ENCODE measurements around the gene ABHD6. TPM values are rescaled to one million over a fixed set of nuclear protein-coding genes. Genes with fewer than 3 reads are reported as not detected.
A peak's percentile ranks its signal among the peaks of the same experiment; 100 is the strongest.
"Not testable (repeated sequence)": the region's sequence is repeated elsewhere in the genome, so short reads cannot be mapped to it uniquely, and the experiment has no call there.

ABHD6 gene
- total and polyA plus RNA-seq, 8 donors = 0.69 to 5.5 (median 2.0) TPM

DNA sequence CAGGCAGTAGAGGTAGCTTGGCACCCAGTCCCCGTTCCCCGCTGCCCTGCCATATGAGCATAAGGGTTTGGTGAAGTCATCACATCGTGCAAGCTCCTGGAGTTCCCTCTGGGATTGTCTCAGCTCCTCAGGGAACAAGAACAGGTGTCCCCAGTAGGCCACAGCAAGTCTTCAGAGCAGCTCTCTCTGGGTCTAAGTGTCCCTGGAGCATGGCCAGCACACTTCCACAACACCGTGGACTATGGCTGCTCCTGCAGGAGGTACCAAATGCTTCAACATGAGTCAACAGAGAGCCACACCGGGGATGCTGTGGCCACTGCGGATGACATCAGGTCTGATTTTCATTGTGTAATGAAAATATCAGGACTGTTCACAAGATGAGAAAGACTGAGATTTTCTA lies 23.1 kb downstream of the ABHD6 start:
- no peak for TF ChIP-seq CTCF (IDR thresholded peaks at IDR 0.05)
- ATAC-seq = no peak
- no peak overlapping the region for H3K4me3 ChIP-seq

GRCh38 chr3:58261954-58262666 lies 24.5 kb downstream of the ABHD6 start:
- H3K27ac ChIP-seq = no peak overlapping the region
- DNase-seq (no peak), ATAC-seq (no peak), FAIRE-seq (no peak)
- intact Hi-C loops (cut with DNase I) = no loop called here
- no peaks in the 10 kb centered on the region for H3K36me3 ChIP-seq
- no peak for TF ChIP-seq CTCF (IDR thresholded peaks at IDR 0.05)
- no peak overlapping the region for H3K4me3 ChIP-seq
- no peaks in the 10 kb centered on the region for H3K27me3 ChIP-seq
- 79 to 83% methylated on average over 3 of the region's 3 CpGs for WGBS, 2 donors
- H3K9me3 ChIP-seq = no peaks in the 10 kb centered on the region
- H3K4me1 ChIP-seq = peaks cover 0 to 4% (median 0%) of the 10 kb centered on the region in 3 donors

More for the DNA sequence above, 23.1 kb downstream of the ABHD6 start:
- 76 to 77% methylated on average over 6 of the region's 6 CpGs for WGBS, 2 donors
- intact Hi-C loops (cut with DNase I) = no loop called here
- H3K27me3 ChIP-seq = no peaks in the 10 kb centered on the region
- no peaks in the 10 kb centered on the region for H3K4me1 ChIP-seq
- DNase-seq = no peak
- H3K9me3 ChIP-seq = no peaks in the 10 kb centered on the region
- no peaks in the 10 kb centered on the region for H3K36me3 ChIP-seq
- H3K27ac ChIP-seq = no peak overlapping the region
- FAIRE-seq = no peak

GRCh38 chr3:58266577-58266976 lies 29.0 kb downstream of the ABHD6 start:
- no peak for TF ChIP-seq CTCF (IDR thresholded peaks at IDR 0.05)
- 34 to 38% methylated on average over 1 of the region's 1 CpG for whole genome bisulfite sequencing, 2 donors
- DNase-seq (no peak), FAIRE-seq (no peak), ATAC-seq (peak in 2 of 4 donors; percentile 24 to 34)
- H3K27ac ChIP-seq = no peak overlapping the region
- no peak overlapping the region for H3K4me3 ChIP-seq
- intact Hi-C loops (cut with DNase I) = no loop called here
- no peaks in the 10 kb centered on the region for H3K36me3 ChIP-seq
- H3K9me3 ChIP-seq = no peaks in the 10 kb centered on the region
- peaks cover 0 to 4% (median 0%) of the 10 kb centered on the region in 3 donors for H3K4me1 ChIP-seq
- H3K27me3 ChIP-seq = no peaks in the 10 kb centered on the region

DNA sequence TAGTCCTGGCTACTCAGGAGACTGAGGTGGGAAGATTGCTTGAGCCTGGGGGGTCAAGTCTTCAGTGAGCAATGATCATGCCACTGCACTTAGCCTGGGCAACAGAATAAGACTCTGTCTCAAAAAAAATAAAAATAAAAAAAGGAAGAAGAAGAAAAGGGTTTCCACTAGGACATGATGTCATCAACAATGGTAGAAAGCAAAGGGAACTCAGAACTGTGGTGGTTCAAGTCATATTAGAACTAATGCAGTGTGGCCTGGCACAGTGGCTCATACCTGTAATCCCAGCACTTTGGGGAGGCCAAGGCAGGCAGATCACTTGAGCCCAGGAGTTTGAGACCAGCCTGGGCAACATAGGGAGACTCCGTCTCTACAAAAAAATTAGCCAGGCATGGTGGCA lies 30.0 kb downstream of the ABHD6 start:
- 94 to 100% methylated on average over 1 of the region's 1 CpG for whole genome bisulfite sequencing, 2 donors
- not testable (repeated sequence) for H3K9me3 ChIP-seq

DNA sequence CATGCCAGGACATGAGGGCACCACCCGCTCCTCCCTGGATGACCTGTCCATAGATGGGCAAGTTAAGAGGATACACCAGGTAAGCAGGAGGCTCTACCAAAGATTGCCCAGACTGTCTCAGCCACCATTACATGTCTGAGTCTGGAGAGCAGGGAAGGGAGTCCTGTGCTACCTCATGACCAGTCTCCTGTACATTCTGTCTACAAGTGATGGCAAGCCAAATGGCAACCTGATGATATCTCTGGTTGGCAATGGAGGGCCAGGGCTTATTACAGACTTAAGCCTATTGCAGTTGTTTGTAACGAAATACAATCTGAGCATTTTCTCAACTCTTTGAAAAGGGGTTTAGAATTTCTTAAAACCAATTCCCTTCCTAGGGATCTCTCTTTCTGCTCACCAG lies 31.8 kb downstream of the ABHD6 start:
- no peak overlapping the region for H3K27ac ChIP-seq
- FAIRE-seq (no peak), ATAC-seq (no peak), DNase-seq (no peak)
- H3K36me3 ChIP-seq = no peaks in the 10 kb centered on the region
- intact Hi-C loops (cut with DNase I) = no loop called here
- 90 to 100% methylated on average over 2 of the region's 2 CpGs for WGBS, 2 donors
- H3K4me1 ChIP-seq = peaks cover 0 to 4% (median 0%) of the 10 kb centered on the region in 3 donors
- no peaks in the 10 kb centered on the region for H3K9me3 ChIP-seq
- H3K27me3 ChIP-seq = no peaks in the 10 kb centered on the region
- no peak for TF ChIP-seq CTCF (IDR thresholded peaks at IDR 0.05)
- no peak overlapping the region for H3K4me3 ChIP-seq

More for the DNA sequence above, 30.0 kb downstream of the ABHD6 start:
- ATAC-seq; H3K27ac ChIP-seq; H3K4me3 ChIP-seq; DNase-seq; H3K4me1 ChIP-seq; H3K27me3 ChIP-seq; FAIRE-seq; H3K36me3 ChIP-seq; intact Hi-C loops (cut with DNase I): not testable (repeated sequence)
